ENCODE measurements around the gene PLEKHA5.
"Not testable (repeated sequence)": the region's sequence is repeated elsewhere in the genome, so short reads cannot be mapped to it uniquely, and the experiment has no call there.

PLEKHA5 gene

DNA sequence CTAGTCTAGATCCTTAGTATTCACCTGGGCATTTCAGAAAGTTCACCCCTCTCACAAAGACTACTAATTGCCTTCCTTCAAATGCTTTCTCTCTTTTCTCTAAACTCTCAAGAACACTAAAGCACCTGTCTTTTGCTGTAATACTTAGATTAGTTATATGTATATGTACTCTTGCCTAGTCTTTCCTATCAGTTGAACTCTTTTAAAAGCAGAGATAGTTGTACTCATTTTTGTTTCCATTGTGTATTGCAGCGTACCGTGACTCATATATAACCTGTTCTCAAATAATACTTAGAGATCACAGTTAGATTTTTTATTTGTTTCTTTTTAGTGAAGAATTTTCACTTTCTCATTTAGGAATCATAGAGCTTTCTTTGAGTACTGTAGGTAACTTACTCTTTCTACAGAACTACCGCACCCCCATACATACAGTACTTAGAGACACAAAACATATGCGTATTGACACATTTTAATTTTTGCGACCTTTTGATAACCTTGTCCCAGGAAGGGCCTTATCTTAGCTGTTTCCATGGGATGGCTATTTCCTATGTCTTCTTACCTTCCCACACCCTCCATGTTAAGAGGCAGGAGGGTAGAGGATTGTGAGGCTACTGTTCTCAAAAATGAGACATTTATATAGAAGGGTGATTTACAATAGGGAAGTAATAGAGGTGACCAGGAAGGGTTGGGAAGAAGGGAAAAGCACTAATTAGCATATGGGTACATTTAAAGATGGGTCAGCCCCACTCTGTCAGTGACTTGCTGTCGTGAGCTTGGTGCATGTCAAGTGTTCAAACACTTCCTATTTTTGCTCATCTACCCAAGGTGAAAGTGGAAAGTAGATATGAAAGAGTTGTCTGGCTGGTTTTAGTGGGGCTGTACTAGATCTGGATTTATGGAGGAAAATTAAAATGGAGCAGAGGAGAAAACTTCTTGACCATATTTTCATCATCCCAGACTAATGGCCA, 74.3 kb downstream of the PLEKHA5 start:
- DNase-seq: no peak

DNA sequence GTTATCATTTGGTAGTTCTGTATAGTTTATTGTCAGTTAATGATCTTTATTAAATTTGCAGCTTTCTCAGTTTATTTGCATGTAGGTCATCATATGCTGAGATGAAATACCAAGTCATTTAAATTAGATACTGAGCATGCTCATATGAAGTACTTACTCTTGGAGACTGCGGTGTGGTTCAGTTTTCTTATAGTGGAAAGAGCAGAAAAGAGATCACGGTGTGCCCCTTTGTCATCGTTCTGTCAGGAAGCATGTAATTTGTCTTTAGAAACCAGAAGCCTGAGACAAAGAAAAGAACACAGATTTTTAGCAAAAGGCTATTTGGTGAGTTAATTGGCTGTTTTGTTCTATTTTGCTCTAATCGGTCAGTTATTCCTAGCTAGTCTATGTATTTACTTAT, 75.6 kb downstream of the PLEKHA5 start:
- DNase-seq: no peak

DNA sequence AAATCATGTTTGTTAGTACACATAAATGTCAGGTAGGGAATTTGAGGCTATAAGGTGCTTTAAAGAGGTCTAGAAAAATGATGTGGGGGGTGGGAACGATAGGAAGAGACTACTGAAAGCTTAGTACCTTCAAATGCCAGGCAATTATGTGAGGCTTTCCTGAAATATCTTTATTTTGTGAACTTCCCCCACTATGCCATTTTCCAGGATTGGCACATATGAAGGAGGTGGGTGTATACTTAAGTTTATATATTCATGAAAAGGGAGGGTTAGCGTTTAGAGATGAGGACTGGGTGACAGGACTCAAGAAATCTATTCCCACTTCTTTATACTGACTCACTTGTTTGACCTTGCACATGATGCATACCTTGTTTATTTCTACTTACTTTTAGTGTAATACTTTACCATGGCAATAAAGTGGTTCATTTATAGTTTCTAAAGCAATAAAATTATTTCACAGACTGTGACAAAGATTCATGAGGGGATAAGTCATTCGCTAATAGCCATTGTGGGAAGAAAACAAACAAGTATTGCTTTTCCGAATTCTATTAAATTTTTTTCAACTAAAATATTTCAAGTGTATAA, 77.1 kb downstream of the PLEKHA5 start:
- no peak for DNase-seq

DNA sequence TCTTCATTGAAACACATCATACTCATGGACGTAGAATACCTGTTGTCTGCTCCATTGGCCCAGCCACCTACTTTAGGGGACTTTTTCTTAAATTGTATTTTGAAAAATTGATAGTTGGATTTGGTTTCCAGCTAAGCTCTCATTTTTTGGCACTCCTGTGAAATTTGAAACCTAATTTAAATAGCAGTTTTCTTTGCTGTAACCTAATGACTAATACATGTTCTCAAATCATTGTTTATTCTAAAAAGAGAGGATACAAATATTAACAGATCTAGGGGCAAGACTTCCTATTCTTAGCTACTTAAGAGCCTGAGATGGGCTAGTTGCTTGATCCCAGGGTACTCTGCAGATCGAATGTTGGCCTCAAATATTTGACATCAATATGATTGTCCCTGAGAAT, 78.9 kb downstream of the PLEKHA5 start:
- DNase-seq: no peak

DNA sequence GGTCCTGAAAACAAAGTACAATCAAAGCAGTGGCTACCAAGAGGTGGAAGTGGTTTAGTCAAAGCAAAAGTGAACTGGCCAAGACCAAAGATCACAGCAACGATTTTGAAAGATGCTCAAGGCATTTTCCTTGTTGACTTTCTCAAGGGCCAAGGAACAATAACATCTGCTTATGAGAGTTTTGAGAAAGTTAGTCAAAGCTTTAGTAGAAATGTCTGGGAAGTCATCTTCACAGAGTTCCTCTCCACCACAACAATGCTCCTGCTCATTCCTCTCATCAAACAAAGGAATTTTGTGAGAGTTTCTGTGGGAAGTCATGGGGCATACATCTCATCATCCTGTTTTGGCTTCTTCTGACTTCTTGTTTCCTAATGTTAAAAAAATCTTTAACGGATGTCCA, 80.1 kb downstream of the PLEKHA5 start:
- no peak for DNase-seq

DNA sequence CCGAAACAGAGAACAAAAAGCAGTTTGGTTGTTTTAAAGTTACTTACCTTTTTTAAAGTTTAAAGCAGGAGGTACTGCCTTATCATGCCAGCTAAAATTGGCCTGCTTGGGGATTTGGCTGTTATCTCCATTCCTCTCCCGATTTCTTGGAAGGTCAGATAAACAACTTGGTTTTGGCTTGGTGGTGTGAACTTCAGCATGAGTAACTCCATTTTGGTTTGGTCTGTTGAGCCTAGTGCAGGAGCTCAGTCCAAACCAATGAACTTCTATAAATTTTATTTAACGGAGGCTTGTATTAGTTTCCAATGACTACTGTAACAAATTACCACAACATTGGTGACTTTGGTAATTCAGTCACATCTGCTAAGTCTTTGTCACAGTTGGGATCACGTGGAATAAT, 82.3 kb downstream of the PLEKHA5 start:
- DNase-seq: no peak

DNA sequence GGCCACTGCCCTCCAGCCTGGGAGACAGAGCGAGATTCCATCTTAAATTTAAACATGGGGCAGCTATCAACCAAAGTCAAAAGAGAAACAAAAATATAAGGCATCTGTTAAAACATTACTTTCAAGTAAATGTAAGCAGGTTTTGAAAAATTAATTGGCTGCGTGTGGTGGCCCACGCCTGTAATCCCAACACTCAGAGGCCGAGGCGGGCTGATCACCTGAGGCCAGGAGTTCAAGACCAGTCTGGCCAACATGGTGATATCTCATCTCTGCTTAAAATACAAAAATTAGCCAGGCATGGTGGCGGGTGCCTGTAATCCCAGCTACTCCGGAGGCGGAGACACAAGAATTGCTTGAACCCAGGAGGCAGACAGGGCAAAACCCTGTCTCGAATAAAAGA, 82.7 kb downstream of the PLEKHA5 start:
- DNase-seq: no peak

DNA sequence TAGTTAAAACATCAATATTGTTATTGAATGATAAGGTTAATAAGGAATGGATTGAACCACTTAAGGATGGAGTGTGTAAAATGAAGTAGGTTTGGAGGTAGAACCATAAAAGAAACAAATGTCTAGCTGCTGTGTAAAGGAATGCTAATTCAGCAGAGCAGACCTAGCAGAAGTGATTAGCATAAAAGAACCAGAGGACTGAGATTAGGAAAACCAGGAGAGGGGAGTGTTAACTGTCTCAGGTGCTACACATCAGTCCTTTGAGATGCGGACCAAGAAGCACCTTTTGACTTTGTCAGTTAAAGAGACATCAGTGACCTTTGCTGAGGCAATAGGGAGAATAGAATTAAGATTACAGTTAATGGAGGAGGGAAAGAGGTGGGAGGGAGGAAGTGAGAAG, 84.5 kb downstream of the PLEKHA5 start:
- no peak for DNase-seq

DNA sequence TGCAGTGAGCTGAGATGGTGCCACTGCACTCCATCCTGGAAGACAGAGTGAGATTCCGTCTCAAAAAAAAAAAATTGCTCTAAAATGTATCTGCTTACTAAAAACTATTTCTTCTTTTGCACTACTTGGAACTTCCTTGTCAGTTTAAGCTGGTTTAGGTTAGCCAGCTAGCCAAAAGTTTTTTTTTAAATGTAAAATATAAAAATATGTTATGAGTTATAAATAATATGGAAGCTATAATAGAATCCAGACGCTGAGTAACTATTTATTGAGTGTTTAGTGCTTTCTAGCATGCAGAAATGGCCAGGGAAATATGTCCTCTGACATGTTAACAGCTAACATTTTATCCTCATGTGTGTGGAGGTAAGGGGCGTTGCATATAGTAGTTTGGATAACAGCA, 85.6 kb downstream of the PLEKHA5 start:
- no peak for DNase-seq

DNA sequence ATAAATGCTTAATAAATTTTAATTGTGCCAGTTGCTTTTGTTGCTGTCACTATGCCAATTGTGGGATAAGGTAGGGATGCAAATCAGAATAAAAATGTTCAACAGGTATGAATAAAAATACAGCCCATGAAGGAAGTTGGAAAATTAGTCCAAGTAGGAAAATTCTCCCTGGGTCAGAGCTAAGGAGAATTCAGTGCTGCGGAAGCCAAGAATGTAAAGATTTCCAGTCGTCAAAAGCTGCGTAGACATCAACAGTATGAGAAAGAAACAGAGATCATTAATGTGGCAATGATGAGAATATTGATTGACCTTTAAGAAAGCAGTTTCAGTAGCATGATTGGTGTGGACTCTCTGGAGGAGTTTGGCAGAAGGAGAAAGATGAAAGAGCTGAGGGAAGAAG, 87.9 kb downstream of the PLEKHA5 start:
- no peak for DNase-seq

DNA sequence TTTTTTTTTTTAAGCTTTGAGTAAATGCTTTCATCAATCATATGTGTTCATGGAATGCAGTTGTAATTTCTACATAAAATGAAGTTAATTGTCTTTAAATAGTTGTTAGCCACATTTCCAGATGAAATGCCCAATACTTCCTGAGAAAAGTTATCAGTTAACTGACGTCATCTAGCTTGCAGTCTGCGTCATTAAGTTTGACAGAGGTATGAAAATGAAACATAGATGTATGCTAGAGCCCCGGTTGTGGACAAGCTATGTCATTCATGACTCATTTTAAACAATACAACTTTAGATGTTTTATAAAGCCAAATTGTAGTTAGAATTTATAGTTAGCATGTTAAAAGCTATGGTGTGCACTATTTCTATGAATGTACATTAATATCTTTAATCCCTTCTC, 90.7 kb downstream of the PLEKHA5 start:
- no peak for DNase-seq

DNA sequence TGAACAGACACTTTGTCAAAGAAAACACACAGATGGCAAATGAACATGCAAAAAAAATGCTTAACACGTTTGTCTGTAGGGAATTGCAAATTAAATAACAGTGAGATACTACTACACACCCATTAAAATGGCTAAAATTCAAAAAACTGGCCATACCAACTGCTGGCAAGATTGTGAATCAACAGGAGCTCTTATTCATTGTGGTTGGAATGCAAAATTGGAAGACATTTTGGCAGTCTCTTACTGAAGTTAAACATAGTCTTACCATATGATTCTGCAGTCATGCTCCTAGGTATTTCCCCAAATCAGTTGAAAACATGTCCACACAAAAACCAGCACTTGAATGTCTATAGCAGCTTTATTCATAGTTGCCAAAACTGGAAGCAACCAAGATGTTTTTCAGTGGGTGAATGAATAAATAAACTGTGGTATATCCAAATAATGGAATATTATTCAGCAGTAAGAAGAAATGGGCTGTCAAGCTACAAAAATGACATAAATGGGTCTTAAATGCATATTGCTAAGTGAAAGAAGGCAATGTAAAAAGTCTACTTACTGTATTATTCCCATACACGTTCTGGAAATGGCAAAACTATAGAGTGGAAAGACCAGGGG, 91.4 kb downstream of the PLEKHA5 start:
- DNase-seq: no peak

DNA sequence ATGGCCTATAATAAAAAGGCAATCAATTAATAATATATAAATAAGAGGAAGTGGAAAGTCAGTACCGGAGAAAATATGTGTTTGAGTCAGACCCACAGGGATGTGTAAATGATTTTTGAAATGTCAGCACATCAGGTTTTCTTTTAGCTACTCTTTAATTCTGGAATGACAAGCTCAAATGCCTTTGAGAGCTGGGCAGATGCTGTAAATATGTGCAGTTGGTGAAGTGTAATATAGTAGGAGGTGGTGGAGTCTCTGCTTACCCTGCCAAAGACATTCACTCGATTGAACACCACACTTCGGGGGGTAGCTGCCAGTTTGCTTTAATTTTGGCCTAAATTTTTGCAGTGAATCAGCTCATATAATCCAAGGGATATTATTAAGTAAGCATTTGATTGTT, 93.0 kb downstream of the PLEKHA5 start:
- peak in 1 of 2 donors; percentile 41 for DNase-seq

DNA sequence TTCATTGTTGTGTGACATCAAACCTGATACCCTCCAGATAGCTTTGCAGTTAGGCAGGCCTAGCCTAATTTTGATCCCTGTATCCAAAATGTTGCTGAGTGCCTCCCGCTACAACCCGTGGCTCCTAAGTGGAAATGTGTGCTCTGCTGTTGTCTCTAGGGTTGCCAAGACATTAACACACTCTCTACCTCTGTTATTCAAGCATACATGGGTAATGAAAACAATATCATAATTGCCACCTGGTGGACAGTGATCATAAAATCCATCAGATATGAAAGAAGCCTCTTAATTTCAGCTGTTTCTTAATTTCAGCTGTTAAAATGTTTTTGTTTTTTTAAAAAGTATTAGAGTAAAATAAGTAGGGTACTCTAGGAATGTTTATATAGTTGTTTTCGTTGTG, 93.5 kb downstream of the PLEKHA5 start:
- DNase-seq: no peak

DNA sequence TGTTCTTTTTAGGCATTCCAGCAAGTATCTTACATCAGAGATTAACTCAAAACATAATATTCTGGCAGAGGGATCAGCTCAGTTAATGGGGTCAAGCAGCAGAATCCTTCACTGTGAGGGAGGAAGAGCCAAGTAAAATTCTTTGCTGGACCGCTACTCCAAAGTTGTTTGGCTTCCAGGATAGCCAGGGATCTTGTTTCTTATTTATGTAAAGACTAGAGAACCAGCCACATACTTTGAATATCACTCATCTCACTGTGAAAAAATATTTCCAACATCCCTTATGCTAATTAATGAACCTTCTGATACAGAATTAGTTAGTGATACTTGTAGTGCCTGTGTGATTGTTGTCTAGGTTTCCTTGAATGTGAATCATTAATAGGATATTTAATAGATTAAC, 94.2 kb downstream of the PLEKHA5 start:
- DNase-seq: no peak

DNA sequence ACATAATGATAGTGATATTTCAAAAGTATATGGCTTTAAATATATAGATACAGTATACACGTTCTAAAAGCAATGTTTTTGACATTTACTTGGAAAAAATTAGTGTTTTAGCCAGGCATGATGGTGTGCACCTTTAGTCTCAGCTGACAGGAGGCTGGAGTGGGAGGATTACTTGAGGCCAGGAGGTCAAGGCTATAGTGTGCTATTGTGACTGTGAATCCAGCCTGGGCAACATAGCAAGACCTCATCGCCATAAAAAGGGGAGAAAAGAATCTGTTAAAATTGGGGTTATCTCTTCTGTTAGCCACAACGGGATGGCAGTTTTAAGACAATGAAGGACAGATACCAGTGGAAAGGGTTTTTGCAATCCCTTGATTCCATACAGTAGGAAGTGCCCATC, 95.2 kb downstream of the PLEKHA5 start:
- DNase-seq: no peak

DNA sequence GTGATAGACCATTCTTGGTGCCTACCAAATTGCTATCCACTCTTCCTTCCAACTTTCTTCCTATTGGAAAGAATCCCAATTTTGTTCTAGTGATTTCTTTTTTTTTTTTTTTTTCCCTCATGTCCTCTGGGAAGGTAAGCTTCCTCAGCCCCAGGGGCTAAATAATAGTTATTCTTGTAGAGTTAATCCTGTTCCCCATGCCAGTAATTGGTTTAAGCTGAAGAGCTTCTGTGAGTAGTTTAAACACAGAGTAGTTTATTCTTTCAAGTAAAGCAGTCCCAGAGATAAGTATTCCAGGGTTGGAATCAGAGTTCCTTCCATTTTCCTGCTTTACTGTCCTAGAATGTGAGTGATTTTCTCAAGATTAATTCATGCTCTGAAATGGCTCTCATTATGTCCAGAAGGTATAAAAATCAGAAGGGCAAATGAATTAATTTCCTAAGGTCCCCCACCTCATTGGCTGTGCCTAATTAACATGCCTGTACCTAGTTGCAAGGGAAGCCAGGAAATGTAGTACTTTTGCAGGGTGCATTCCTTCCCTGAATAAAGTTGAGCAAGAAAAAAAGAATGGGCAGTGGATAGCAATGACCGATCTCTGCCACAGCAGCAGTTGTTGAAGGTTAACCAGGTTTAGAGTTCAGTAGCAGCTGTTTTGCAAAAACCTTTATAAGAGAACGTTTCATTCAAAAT, 97.8 kb downstream of the PLEKHA5 start:
- no peak for DNase-seq

DNA sequence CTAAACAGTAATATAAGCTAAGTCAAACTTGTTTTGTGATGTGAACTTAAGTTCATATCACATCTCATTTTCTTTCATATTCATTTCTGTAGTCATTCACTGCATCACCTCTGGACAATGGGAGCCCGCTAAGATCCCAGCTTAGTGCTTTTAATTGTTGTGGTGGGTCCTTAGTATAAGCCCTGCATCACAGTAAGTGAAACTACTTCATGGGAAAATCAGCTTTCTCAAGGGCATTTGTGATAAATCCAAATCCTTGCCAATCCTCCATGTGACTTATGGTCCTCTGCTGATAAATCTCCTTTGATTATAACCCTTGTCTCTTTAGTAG, 98.3 kb downstream of the PLEKHA5 start:
- DNase-seq: no peak

DNA sequence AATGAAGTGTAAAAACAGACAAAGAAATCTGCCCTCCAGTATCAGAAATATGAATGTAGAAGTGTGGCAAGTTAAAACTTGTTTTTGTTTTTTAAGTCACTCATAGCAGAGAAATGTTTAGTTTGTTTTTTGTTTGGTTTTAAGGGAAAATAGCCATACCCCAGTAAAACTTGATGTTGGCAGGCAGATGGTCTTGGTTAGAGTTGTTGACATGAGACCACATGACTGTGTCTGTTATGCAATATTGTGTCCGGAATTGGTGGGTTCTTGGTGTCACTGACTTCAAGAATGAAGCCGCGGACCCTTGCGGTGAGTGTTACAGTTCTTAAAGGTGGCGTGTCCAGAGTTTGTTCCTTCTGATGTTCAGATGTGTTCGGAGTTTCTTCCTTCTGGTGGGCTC, 99.5 kb downstream of the PLEKHA5 start:
- DNase-seq: not testable (repeated sequence)

DNA sequence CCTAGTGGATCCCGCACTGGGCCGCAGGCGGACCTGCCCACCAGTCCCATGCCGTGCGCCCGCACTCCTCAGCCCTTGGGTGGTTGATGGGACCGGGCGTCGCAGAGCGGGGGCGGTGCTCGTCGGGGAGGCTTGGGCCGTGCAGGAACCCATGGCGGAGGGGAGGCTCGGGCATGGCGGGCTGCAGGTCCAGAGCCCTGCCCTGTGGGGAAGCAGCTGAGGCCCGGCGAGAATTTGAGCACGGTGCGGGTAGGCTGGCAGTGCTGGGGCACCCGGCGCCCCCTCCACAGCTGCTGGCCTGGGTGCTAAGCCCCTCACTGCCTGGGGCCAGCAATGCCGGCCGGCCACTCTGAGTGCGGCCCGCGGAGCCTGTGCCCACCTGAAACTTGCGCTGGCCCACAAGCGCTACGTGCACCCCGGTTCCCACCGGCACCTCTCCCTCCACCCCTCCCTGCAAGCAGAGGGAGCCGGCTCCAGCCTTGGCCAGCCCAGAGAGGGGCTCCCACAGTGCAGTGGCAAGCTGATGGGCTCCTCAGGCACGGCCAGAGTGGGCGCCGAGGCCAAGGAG, 100.8 kb downstream of the PLEKHA5 start:
- DNase-seq: no peak

DNA sequence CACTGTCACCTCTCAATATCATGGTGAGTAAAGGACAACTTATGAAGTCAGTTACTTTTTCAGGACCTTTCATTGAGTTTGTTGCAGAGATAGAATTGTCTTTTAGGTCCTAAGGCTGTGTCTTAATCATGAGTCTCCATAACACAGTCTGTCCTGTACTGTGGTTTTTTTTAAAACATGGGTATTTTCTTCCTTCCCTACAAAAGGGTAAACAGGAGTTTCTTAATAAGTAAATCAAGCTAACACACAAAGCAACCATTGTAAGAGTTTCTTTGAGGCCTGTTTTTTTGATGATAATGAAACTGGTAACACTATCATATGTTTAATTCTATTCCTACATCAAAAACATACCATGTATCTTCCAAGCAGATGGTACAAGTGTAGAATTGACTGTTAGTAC, 101.4 kb downstream of the PLEKHA5 start:
- DNase-seq: no peak

DNA sequence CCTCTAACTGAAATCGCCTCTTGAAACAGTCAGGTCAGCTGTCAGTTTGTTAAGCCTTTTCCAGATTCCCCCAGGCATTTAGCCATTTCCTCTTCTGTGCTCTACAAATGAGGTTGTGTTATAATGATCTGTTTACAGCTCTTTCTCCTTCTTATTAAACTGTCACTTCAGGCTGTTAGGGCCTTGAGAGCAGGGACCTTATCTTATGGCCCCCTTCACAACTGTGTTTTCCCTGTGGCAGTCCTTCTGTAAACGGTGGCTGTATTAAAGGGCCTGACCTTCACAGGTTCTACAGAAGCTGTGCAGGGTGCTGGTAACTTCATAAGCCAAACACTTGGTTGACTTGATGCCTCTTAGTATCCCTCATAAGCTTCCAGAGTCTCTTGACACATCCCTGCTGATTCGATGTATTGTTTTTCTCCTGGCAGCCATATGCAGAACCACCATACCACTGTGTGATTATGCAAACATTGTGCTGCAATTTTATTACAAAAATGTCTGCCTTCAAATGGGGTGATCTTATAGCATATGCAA, 104.7 kb downstream of the PLEKHA5 start:
- no peak for DNase-seq

All from hippocampal formation (tissue), 2 donors.